IMR-90 (cell line): ENCODE results near the gene SYN1. TPM values are rescaled to one million over a fixed set of nuclear protein-coding genes. Genes with fewer than 3 reads are reported as not detected.

ENCODE experiments used
- ATAC-seq: fragments of 200-7000 bp; cut with Tn5 transposase; 2 replicates; pipeline ENCODE4 v1.9.1; 2020; ENCODE audit warnings: low read depth, mild to moderate bottlenecking, moderate library complexity
- BruUV-seq: library from RNA; stranded (reverse); fragments of 400-500 nt; replicated peaks from 2 replicates; lab custom pipeline; 2021; lab: Mats Ljungman, UMichigan
- CTCF ChIA-PET: fragments of 300-600 bp; formaldehyde crosslinking; extraction: SDS; loops from one replicate; lab custom pipeline; 2021; ENCODE audit warnings: antibody characterized with exemption; lab: Yijun Ruan, JAX
- POLR2A ChIA-PET: fragments of 300-600 bp; sonication (Branson Sonifier 250); formaldehyde crosslinking; loops from one replicate; lab custom pipeline; 2022; ENCODE audit warnings: antibody characterized with exemption; ENCODE audit not compliant: unreplicated experiment; lab: Charles Lee
- DNase-seq: peaks from one replicate; pipeline ENCODE4 v3.0.0; 2013
- H2AFZ ChIP-seq: replicated peaks from 2 replicates; pipeline ENCODE3; 2013; ENCODE audit warnings: low read length, mild to moderate bottlenecking; ENCODE audit not compliant: poor library complexity
- H2AK5ac ChIP-seq: 2 replicates; pipeline ENCODE4 v1.6.1; 2013; ENCODE audit warnings: low read depth, low read length, inconsistent platforms
- H2AK9ac ChIP-seq: replicated peaks from 2 replicates; pipeline ENCODE3; 2013; ENCODE audit warnings: mild to moderate bottlenecking, low read depth, low read length, moderate library complexity; ENCODE audit not compliant: poor library complexity
- H2BK120ac ChIP-seq: 2 replicates; pipeline ENCODE4 v1.6.1; 2013; ENCODE audit warnings: low read depth, low read length, inconsistent platforms
- H2BK15ac ChIP-seq: 3 replicates; pipeline ENCODE4 v1.6.1; 2013; ENCODE audit warnings: low read depth, low read length, inconsistent platforms
- H2BK20ac ChIP-seq: 2 replicates; pipeline ENCODE4 v1.6.1; 2013; ENCODE audit warnings: low read depth, mild to moderate bottlenecking, inconsistent platforms, low read length, moderate library complexity
- H2BK5ac ChIP-seq: 2 replicates; pipeline ENCODE4 v1.6.1; 2013; ENCODE audit warnings: mild to moderate bottlenecking, low read depth, low read length, inconsistent platforms; ENCODE audit not compliant: poor library complexity, severe bottlenecking
- H3K14ac ChIP-seq: replicated peaks from 2 replicates; pipeline ENCODE4 v1.6.1; 2013; ENCODE audit warnings: low read depth, low read length, inconsistent platforms
- H3K18ac ChIP-seq: 2 replicates; pipeline ENCODE4 v1.6.1; 2013; ENCODE audit warnings: low read depth, low read length, control low read depth
- H3K23ac ChIP-seq: 2 replicates; pipeline ENCODE4 v1.6.1; 2013; ENCODE audit warnings: low read depth, low read length, inconsistent platforms
- H3K27ac ChIP-seq: 2 replicates; pipeline ENCODE4 v1.5.1; 2013; ENCODE audit warnings: mild to moderate bottlenecking, control low read depth, low read length; ENCODE audit not compliant: insufficient read depth
- H3K27me3 ChIP-seq: 2 replicates; pipeline ENCODE4 v1.6.1; 2013; ENCODE audit warnings: low read length; ENCODE audit not compliant: control insufficient read depth, insufficient read depth
- H3K36me3 ChIP-seq: 2 replicates; pipeline ENCODE4 v1.6.1; 2013; ENCODE audit warnings: low read length, mixed read lengths; ENCODE audit not compliant: control insufficient read depth, insufficient read depth
- H3K4ac ChIP-seq: 2 replicates; pipeline ENCODE4 v1.6.1; 2013; ENCODE audit warnings: low read depth, low read length, inconsistent platforms
- H3K4me1 ChIP-seq: 2 replicates; pipeline ENCODE4 v1.6.1; 2013; ENCODE audit warnings: low read length, mixed read lengths; ENCODE audit not compliant: control insufficient read depth, insufficient read depth
- H3K4me2 ChIP-seq: 2 replicates; pipeline ENCODE4 v1.6.1; 2013; ENCODE audit warnings: low read depth, mild to moderate bottlenecking, control low read depth, low read length, moderate library complexity
- H3K4me3 ChIP-seq: 2 replicates; pipeline ENCODE4 v1.5.1; 2013; ENCODE audit warnings: low read depth, mild to moderate bottlenecking, control low read depth, low read length, moderate library complexity; ENCODE audit not compliant: insufficient read depth
- H3K56ac ChIP-seq: 2 replicates; pipeline ENCODE4 v1.6.1; 2013; ENCODE audit warnings: low read length, inconsistent platforms; ENCODE audit not compliant: insufficient read depth; ENCODE audit errors: extremely low read depth
- H3K79me1 ChIP-seq, 2 experiments: 2 replicates each; pipeline ENCODE4 v1.6.1; 2013; ENCODE audit warnings: low read length in 2 of 2, inconsistent platforms in 1 of 2, low read depth in 1 of 2
- H3K9ac ChIP-seq: 2 replicates; pipeline ENCODE4 v1.6.1; 2013; ENCODE audit warnings: low read depth, low read length, control low read depth
- H3K9me1 ChIP-seq: 2 replicates; pipeline ENCODE4 v1.6.1; 2013; ENCODE audit warnings: low read length, inconsistent platforms; ENCODE audit not compliant: insufficient read depth
- H3K9me3 ChIP-seq: 2 replicates; pipeline ENCODE4 v1.6.1; 2013; ENCODE audit warnings: low read length; ENCODE audit not compliant: control insufficient read depth, insufficient read depth
- H4K20me1 ChIP-seq: 2 replicates; pipeline ENCODE4 v1.6.1; 2013; ENCODE audit warnings: low read length, inconsistent platforms; ENCODE audit not compliant: insufficient read depth
- H4K5ac ChIP-seq: 2 replicates; pipeline ENCODE4 v1.6.1; 2013; ENCODE audit warnings: mild to moderate bottlenecking, low read depth, low read length, control low read depth
- H4K8ac ChIP-seq, 2 experiments: 2 replicates each; pipeline ENCODE4 v1.6.1; 2013; ENCODE audit warnings: low read depth in 2 of 2, low read length in 2 of 2, control low read depth in 1 of 2, inconsistent platforms in 1 of 2
- H4K91ac ChIP-seq: 2 replicates; pipeline ENCODE4 v1.6.1; 2013; ENCODE audit warnings: low read depth, low read length, inconsistent platforms; ENCODE audit not compliant: insufficient read depth
- CEBPB ChIP-seq: IDR thresholded peaks from 2 replicates; pipeline ENCODE4 v1.6.1; 2012; ENCODE audit warnings: low read depth, low read length, improper control_type of control experiment
- RAD21 ChIP-seq: IDR thresholded peaks from 2 replicates; pipeline ENCODE4 v1.6.1; 2012; ENCODE audit warnings: low read length, improper control_type of control experiment
- RCOR1 ChIP-seq: IDR thresholded peaks from 2 replicates; pipeline ENCODE4 v1.6.1; 2012; ENCODE audit warnings: mild to moderate bottlenecking, low read length, improper control_type of control experiment; ENCODE audit not compliant: insufficient replicate concordance
- RFX5 ChIP-seq: IDR thresholded peaks from 2 replicates; pipeline ENCODE4 v1.8.0; 2012; ENCODE audit warnings: low read depth, mild to moderate bottlenecking, low read length, moderate library complexity
- WGBS, 2 experiments: methylation state at CpG; one replicate each; pipeline versions ENCODE4 v1.1.5 to v1.1.7; 2013; ENCODE audit warnings: missing lambda C conversion rate in 2 of 2; ENCODE audit not compliant: insufficient read length in 1 of 2; ENCODE audit errors: extremely low coverage in 2 of 2; 5-methylcytosine and 5-hydroxymethylcytosine counted together
- dilution Hi-C: fragments of 300-500 bp; cut with HindIII; formaldehyde crosslinking; loops from one replicate; pipeline ENCODE4 v1.14.3; 2018; ENCODE audit warnings: low sequenced_read_pairs; ENCODE audit not compliant: unreplicated experiment
- in situ Hi-C: fragments of 300-500 bp; cut with MboI; formaldehyde crosslinking; loops from 3 replicates; pipeline ENCODE4 v1.14.3; 2019; ENCODE audit warnings: low sequenced_read_pairs, inconsistent platforms, mixed read lengths
- intact Hi-C: fragments of 100-400 bp; cut with micrococcal nuclease; formaldehyde crosslinking; loops from 2 replicates; pipeline ENCODE4 v1.10.0; 2022
- polyA plus RNA-seq, 3 experiments: library from polyadenylated mRNA; depleted of rRNA; stranded (reverse); fragments of >200 nt; gene quantifications; 2 replicates each; pipeline ENCODE4 v1.2.3, GENCODE V29; 2012; ENCODE audit warnings: low replicate concordance in 1 of 3
- total RNA-seq: library from RNA; depleted of rRNA; stranded (reverse); fragments of >200 nt; gene quantifications from 2 replicates; pipeline ENCODE4 v1.2.3, GENCODE V29; 2012

The SYN1 gene
- total and polyA plus RNA-seq, 2 of the 4 experiments (the other 2 are of a cell fraction): under 0.01 to 0.56 TPM

- H2BK120ac ChIP-seq: no peak overlapping the region
- no peak overlapping the region for H3K4ac ChIP-seq
- peaks cover 32% of the 10 kb centered on the region for H3K36me3 ChIP-seq
- TF ChIP-seq CEBPB: no peak
- no peak for TF ChIP-seq RFX5
- no peak for TF ChIP-seq RCOR1
- no peak for TF ChIP-seq RAD21
- no peaks in the 10 kb centered on the region; the same call in 1 of the 2 replicates for H4K20me1 ChIP-seq
- H3K27me3 ChIP-seq: no peaks in the 10 kb centered on the region
- H4K8ac ChIP-seq: no peak overlapping the region
- no peak overlapping the region for H3K27ac ChIP-seq
- WGBS, 2 experiments: 72% methylated on average over 14 of the region's 16 CpGs; no CpG with 5 or more reads in 1 of the 2 experiments
- no peak overlapping the region for H3K4me2 ChIP-seq
- H3K56ac ChIP-seq: no peak overlapping the region
- H3K23ac ChIP-seq: no peak overlapping the region
- H3K4me3 ChIP-seq: no peak overlapping the region
- ChIA-PET POLR2A (no interaction called here), CTCF (no interaction called here)
- no peak overlapping the region for H4K5ac ChIP-seq
- no peak overlapping the region for H2AFZ ChIP-seq
- intact Hi-C loops: no loop called here
- H3K18ac ChIP-seq: no peak overlapping the region
- DNase-seq (no peak), ATAC-seq (no peak)
- H3K9ac ChIP-seq: no peak overlapping the region
- no peaks in the 10 kb centered on the region for H3K4me1 ChIP-seq
- no peak overlapping the region for H3K14ac ChIP-seq
- H2AK5ac ChIP-seq: no peak overlapping the region
- H4K91ac ChIP-seq: no peak overlapping the region
- no peaks in the 10 kb centered on the region for H3K9me1 ChIP-seq
- no TSS peak for BruUV-seq
- dilution Hi-C loops: no loop called here
- in situ Hi-C loops: loop anchor here (25.0 kb wide), 1 partner anchor 423 kb away; the partner anchor contains the start of gene CDK16
- no peak overlapping the region for H2BK5ac ChIP-seq
- H2BK20ac ChIP-seq: no peak overlapping the region
- no peak overlapping the region for H2AK9ac ChIP-seq
- no peaks in the 10 kb centered on the region for H3K79me1 ChIP-seq
- no peak overlapping the region for H2BK15ac ChIP-seq
- H3K9me3 ChIP-seq: peaks cover 2% of the 10 kb centered on the region; the same call in 1 of the 2 replicates
Observed at GRCh38 chrX:47634871-47635575, 15.4 kb upstream of the SYN1 start.
